HAP-1 (cell line): ENCODE data around the gene SET.
A peak's percentile ranks its signal among the peaks of the same experiment; 100 is the strongest.

Experiments
- DNase-seq, 2 experiments: peaks; one replicate each; pipeline ENCODE4 v3.0.0-alpha.2; 2016 to 2020; ENCODE audit warnings: low spot score in 2 of 2
- H3K27me3 ChIP-seq: fragments of 250-450 bp; sonication (Bioruptor Pico); 2 replicates; pipeline ENCODE4 v1.5.1; 2020; ENCODE audit warnings: low read depth, mild to moderate bottlenecking, moderate library complexity
- H3K36me3 ChIP-seq: fragments of 250-450 bp; sonication (Bioruptor Pico); replicated peaks from 2 replicates; pipeline ENCODE4 v1.5.1; 2020; ENCODE audit warnings: mild to moderate bottlenecking
- H3K4me1 ChIP-seq: fragments of 250-450 bp; sonication (Bioruptor Pico); 2 replicates; pipeline ENCODE4 v1.5.1; 2020; ENCODE audit warnings: mild to moderate bottlenecking
- H3K4me3 ChIP-seq: fragments of 250-450 bp; sonication (Bioruptor Pico); 2 replicates; pipeline ENCODE4 v1.5.1; 2020; ENCODE audit warnings: mild to moderate bottlenecking, moderate library complexity
- H3K9me3 ChIP-seq: fragments of 250-450 bp; sonication (Bioruptor Pico); 2 replicates; pipeline ENCODE4 v1.5.1; 2020; ENCODE audit warnings: mild to moderate bottlenecking, moderate library complexity
- in situ Hi-C: fragments of 300-500 bp; cut with MboI; formaldehyde crosslinking; loops from 3 replicates; pipeline ENCODE4 v1.14.3; 2020; ENCODE audit warnings: low sequenced_read_pairs, inconsistent platforms, mixed read lengths

SET gene

DNA sequence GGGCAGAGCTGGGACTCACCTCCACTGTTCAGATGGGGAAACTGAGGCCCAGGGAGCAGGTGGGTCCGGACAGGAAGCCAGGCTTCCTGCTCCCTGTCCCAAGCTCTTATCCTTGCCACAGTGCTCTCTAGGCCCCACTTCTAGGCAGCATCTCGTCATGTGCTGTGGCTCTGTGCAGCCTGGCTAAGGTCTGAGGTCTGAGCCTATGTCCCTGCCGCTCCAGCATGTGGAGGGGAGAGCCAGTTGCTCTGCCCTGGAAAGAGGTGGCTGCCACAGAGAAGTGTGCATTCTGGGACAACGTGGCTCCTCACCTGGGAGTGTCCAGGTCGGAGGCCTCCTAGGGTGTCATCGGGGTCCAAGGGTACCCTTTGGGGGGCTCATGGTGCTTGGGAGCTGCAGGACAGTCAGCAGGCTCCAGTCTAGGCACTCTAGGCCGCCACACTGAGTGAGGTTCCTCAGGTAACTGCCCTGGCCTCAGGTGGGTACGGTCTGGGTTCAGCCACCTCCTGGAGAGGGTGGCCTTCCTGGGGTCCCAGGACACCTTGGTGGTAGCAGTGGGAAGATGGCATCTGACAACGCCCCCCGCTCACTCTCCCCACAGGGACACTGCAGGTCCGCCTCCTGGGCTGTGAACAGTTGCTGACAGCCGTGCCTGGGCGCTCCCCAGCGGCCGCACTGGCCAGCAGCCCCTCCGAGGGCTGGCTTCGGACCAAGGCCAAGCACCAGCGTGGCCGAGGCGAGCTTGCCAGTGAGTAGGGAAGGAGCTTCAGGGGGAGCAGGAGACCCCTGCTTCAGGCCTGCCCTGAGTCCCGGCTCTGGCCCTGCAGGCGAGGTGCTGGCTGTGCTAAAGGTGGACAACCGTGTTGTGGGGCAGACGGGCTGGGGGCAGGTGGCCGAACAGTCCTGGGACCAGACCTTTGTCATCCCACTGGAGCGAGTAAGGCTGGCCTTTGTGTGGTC lies 23.7 kb downstream of the SET start:
- in situ Hi-C loops = no loop called here

GRCh38 chr9:128713411-128713780 lies 24.4 kb downstream of the SET start:
- Histone ChIP-seq H3K4me3 (no peak overlapping the region), H3K9me3 (no peaks in the 10 kb centered on the region), H3K4me1 (no peaks in the 10 kb centered on the region), H3K36me3 (peaks cover 47% of the 10 kb centered on the region), H3K27me3 (no peaks in the 10 kb centered on the region)
- in situ Hi-C loops = no loop called here
- no peak for DNase-seq

More for the DNA sequence above, 23.7 kb downstream of the SET start:
- Histone ChIP-seq H3K4me3 (no peak overlapping the region), H3K9me3 (no peaks in the 10 kb centered on the region), H3K36me3 (peaks cover 49% of the 10 kb centered on the region), H3K4me1 (no peaks in the 10 kb centered on the region), H3K27me3 (no peaks in the 10 kb centered on the region)
- no peak for DNase-seq

DNA sequence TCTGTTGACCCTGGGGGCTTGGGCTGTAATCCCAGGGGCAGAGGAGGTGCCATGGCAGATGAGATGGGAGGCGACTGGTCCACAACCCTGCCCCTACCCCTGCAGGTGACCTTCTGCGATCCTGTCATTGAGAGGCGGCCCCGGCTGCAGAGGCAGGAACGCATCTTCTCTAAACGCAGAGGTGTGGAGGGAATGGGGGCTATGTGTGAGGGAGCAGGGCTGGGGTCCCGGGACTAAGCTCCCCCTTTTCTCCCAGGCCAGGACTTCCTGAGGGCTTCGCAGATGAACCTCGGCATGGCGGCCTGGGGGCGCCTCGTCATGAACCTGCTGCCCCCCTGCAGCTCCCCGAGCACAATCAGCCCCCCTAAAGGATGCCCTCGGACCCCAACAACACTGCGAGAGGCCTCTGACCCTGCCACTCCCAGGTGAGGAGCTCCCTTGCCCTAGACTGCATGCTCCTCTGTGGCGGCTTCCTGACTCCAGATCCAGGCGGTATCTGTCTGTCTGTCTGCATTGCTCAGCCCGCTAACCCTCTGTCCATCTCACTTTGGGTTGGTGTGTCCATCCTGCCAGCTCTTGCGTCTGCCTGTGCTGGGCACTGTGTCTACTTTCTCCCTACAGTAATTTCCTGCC lies 25.0 kb downstream of the SET start:
- DNase-seq = no peak
- in situ Hi-C loops = no loop called here
- no peaks in the 10 kb centered on the region for H3K27me3 ChIP-seq
- H3K4me3 ChIP-seq = no peak overlapping the region
- H3K36me3 ChIP-seq = peaks cover 45% of the 10 kb centered on the region
- no peaks in the 10 kb centered on the region for H3K4me1 ChIP-seq
- H3K9me3 ChIP-seq = no peaks in the 10 kb centered on the region

DNA sequence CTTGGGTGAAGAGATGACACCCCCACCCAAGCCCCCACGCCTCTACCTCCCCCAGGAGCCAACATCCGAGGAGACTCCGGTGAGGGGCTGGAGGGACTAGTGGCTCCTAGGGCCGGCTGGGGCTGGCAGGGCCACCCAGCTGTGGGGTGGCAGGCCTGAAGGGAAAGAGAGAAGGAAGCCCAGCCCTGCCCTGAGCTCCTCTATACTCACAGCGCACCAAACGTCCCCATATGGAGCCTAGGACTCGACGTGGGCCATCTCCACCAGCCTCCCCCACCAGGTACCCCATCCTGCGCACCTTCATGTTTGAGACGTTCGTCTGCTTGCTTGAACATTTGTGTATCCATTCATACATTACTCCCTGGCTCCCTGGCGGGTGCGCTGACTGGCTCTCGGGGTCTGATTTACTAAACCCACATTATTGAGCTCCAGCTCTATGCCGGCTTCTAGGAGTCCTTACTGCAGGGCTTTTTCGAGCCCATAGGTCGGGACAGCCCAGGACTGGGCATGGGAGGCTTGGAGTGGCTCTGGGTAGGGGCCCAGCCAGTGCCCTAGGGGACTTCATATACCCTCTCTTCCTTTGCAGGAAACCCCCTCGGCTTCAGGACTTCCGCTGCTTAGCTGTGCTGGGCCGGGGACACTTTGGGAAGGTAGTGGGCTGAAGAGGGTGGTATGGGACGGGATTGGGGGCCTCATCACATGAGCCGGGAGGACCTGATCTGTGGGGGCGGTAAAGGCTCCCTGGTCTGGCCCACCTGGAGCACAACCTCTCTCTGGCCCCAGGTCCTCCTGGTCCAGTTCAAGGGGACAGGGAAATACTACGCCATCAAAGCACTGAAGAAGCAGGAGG lies 25.8 kb downstream of the SET start:
- H3K4me3 ChIP-seq = no peak overlapping the region
- in situ Hi-C loops = no loop called here
- H3K27me3 ChIP-seq = no peaks in the 10 kb centered on the region
- no peaks in the 10 kb centered on the region for H3K9me3 ChIP-seq
- no peaks in the 10 kb centered on the region for H3K4me1 ChIP-seq
- H3K36me3 ChIP-seq = peaks cover 49% of the 10 kb centered on the region
- DNase-seq = no peak

DNA sequence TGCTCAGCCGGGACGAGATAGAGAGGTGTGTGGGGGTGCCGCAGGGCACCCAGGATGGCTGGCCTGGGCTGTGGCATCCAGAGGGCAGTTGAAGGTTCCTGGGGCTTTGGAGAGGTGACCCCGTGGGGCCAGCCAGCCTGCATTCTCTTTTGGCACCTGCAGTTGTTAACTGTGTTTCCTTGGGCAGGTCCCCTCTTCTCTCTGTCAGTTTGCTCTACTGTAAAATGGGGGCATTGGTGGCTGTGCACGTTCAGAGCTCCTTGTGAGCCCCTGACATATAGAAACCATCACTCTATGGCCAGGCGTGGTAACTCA lies 26.4 kb downstream of the SET start:
- no peaks in the 10 kb centered on the region for H3K27me3 ChIP-seq
- no peak overlapping the region for H3K4me3 ChIP-seq
- DNase-seq = no peak
- H3K36me3 ChIP-seq = peaks cover 55% of the 10 kb centered on the region
- H3K9me3 ChIP-seq = no peaks in the 10 kb centered on the region
- in situ Hi-C loops = no loop called here
- H3K4me1 ChIP-seq = no peaks in the 10 kb centered on the region

GRCh38 chr9:128716581-128717254 lies 27.7 kb downstream of the SET start:
- no peaks in the 10 kb centered on the region for H3K9me3 ChIP-seq
- no peak for DNase-seq
- no peak overlapping the region for H3K4me3 ChIP-seq
- H3K27me3 ChIP-seq = no peaks in the 10 kb centered on the region
- in situ Hi-C loops = no loop called here
- H3K36me3 ChIP-seq = peaks cover 65% of the 10 kb centered on the region
- no peaks in the 10 kb centered on the region for H3K4me1 ChIP-seq

GRCh38 chr9:128718047-128718446 lies 29.0 kb downstream of the SET start:
- Histone ChIP-seq H3K4me1 (peaks cover 3% of the 10 kb centered on the region; the same call in 1 of the 2 replicates), H3K4me3 (no peak overlapping the region), H3K27me3 (no peaks in the 10 kb centered on the region), H3K36me3 (peaks cover 56% of the 10 kb centered on the region), H3K9me3 (no peaks in the 10 kb centered on the region)
- in situ Hi-C loops = no loop called here
- no peak for DNase-seq

DNA sequence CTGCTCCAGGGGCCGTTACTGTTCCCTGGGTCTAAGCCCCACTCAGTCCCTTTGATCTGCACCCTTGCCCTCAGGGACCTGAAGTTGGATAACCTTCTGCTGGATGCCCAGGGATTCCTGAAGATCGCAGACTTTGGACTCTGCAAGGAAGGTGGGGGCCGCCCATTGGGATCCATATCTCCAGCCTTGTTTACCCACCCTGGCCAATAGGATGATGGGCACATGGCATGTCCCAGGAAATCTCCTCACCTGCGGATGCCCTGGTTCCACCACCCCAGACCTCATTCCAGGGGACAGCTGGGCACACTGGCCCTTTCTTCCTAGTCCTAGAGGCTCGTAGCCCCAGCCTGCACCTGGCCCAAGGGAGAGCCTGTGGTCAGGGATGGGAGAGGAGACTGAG lies 29.5 kb downstream of the SET start:
- Histone ChIP-seq H3K27me3 (no peaks in the 10 kb centered on the region), H3K4me3 (no peak overlapping the region), H3K9me3 (no peaks in the 10 kb centered on the region), H3K36me3 (peaks cover 51% of the 10 kb centered on the region), H3K4me1 (peaks cover 7% of the 10 kb centered on the region)
- no peak for DNase-seq
- in situ Hi-C loops = no loop called here

- H3K4me1 ChIP-seq = peaks cover 12% of the 10 kb centered on the region
- no peak for DNase-seq
- in situ Hi-C loops = no loop called here
- no peaks in the 10 kb centered on the region for H3K9me3 ChIP-seq
- no peaks in the 10 kb centered on the region for H3K27me3 ChIP-seq
- no peak overlapping the region for H3K4me3 ChIP-seq
- peaks cover 40% of the 10 kb centered on the region for H3K36me3 ChIP-seq
Measured at GRCh38 chr9:128719919-128720605, 31.0 kb downstream of the SET start.

DNA sequence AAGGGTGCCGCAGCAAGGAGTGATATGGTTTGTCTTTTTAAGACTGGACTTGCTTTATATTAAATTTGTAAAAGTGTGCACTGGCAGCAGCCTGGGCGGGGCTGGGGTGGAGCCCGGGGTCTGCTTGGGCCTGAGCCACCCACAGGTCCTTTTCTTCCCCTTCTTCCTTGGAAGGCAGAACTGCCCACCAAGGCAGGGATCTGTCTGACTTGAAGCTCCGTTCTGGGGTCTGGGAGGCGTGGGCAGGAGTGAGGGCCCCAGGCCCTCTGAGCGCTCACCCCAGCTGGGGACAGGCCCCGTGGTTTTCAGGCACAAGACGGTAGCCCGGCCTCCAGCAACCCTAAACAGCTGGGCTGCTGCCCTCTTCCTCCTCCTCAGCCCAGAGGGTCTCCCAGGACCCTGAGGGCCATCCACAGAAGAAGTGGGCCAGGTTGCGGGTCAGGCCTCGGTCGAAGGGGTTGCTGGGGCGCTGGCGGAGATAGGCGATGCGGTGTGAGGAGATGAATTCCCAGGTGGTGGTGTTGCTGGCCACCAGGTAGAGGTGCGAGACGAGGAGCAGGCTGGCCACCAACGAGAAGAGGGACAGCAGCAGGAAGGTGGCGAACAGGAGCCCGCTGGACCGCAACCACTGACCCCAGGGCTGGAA lies 31.9 kb downstream of the SET start:
- H3K4me3 ChIP-seq = no peak overlapping the region
- peaks cover 36% of the 10 kb centered on the region for H3K36me3 ChIP-seq
- H3K9me3 ChIP-seq = no peaks in the 10 kb centered on the region
- peaks cover 12% of the 10 kb centered on the region for H3K4me1 ChIP-seq
- no peaks in the 10 kb centered on the region for H3K27me3 ChIP-seq
- no peak for DNase-seq
- in situ Hi-C loops = no loop called here

DNA sequence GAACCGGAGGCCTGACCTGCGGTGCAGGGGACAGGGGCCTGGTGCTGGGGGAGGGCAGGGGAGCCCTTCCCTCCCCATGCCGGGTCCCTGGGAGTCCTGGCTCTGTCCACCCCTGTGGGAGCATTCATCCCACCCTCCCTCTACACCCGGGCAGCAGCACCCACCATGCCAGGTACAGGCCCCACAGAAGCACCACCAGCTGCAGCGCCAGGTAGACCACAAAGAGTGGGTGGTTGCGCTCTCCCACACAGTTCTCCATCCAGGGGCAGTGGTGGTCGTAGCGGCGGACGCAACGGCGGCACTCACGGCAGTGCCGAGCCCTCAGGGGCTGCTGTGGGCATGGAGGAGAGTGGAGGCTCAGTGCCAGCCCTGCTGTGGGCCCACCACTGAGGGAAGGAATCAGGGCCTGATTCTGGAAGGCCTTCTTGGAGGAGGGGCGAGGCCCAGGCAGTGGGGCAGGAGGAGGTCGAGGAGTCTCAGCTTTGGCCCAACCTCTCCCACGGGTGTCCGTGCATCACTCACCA lies 32.5 kb downstream of the SET start:
- Histone ChIP-seq H3K27me3 (no peaks in the 10 kb centered on the region), H3K4me3 (no peak overlapping the region), H3K9me3 (no peaks in the 10 kb centered on the region), H3K4me1 (peaks cover 12% of the 10 kb centered on the region), H3K36me3 (peaks cover 35% of the 10 kb centered on the region)
- in situ Hi-C loops = no loop called here
- no peak for DNase-seq

- Histone ChIP-seq H3K4me3 (peak overlapping the region; percentile 86), H3K4me1 (peaks cover 12% of the 10 kb centered on the region), H3K36me3 (peaks cover 31% of the 10 kb centered on the region), H3K27me3 (no peaks in the 10 kb centered on the region), H3K9me3 (no peaks in the 10 kb centered on the region)
- no peak for DNase-seq
- in situ Hi-C loops = no loop called here
Measured at GRCh38 chr9:128722380-128723351, 33.6 kb downstream of the SET start.
